GM12872 (cell line): ENCODE data around the gene MRPS6.

Source experiments
- CTCF ChIP-seq: IDR thresholded peaks from 3 replicates; pipeline ENCODE4 v1.5.1; 2011; ENCODE audit warnings: low read depth, mild to moderate bottlenecking, low read length, moderate library complexity; ENCODE audit not compliant: insufficient read depth

MRPS6 gene

GRCh38 chr21:34133392-34133791, 60.0 kb downstream of the MRPS6 start:
- TF ChIP-seq CTCF: no peak

DNA sequence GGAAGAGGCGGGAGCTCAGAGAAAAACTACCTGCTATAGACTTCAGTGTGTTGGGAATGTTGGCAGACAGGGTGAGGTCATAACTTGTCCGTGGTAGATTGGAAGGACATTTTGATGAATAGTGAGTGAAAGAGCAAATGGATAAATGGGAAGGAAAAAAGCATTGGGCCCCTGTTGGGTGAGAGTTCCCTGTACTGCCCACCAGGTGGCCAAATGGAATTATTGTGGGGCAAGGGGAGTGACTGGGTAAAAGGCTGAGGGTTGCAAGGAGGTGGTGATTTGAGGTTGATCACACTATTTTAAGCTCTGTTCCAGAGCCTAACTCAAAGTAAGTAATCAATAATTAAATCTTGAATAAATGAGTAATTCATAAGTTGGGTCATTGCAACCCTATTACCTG, 60.4 kb downstream of the MRPS6 start:
- TF ChIP-seq CTCF: peak; percentile 40; the same call in 2 of the 3 replicates

DNA sequence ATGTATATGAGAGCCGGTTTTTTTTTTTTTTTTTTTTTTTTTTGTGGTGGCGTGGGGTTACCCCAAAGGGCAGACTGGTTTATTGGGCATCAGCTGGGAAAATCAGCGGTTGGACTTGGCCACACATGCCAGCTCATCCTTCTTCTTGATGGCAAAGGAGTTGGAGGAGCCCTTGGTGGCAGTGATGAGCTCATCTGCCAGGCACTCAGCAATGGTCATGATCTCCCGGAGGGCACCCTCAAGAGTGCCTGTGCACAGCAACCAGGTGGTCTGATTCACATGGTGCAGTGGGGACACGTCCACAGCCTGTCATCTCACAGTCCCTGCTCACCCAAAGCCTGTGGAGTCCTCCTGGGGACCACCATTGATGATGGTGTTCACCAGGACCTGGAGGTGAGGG, 62.0 kb downstream of the MRPS6 start:
- no peak for TF ChIP-seq CTCF

GRCh38 chr21:34141373-34141772, 68.0 kb downstream of the MRPS6 start:
- no peak for TF ChIP-seq CTCF

GRCh38 chr21:34143685-34144182, 70.4 kb downstream of the MRPS6 start:
- TF ChIP-seq CTCF: no peak

DNA sequence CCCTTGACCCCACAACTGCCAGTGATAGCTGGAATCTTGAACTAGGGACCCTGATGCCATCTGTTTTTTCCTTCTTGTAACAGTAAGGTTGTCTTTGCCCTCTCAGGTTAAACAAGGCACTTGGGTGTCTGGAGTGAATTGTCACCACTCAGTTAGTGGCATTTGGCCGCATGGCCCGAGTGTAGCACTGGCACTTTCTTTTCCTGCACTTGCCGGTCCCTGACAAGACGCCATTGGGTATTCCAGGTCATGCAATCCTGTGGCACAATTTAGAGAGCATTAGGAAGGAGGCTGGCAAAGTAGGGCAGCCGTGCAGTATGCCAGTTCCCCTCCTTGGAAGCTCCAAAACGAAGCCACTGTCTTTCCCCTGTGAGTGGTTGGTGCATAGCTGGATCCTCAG, 70.8 kb downstream of the MRPS6 start:
- no peak for TF ChIP-seq CTCF

DNA sequence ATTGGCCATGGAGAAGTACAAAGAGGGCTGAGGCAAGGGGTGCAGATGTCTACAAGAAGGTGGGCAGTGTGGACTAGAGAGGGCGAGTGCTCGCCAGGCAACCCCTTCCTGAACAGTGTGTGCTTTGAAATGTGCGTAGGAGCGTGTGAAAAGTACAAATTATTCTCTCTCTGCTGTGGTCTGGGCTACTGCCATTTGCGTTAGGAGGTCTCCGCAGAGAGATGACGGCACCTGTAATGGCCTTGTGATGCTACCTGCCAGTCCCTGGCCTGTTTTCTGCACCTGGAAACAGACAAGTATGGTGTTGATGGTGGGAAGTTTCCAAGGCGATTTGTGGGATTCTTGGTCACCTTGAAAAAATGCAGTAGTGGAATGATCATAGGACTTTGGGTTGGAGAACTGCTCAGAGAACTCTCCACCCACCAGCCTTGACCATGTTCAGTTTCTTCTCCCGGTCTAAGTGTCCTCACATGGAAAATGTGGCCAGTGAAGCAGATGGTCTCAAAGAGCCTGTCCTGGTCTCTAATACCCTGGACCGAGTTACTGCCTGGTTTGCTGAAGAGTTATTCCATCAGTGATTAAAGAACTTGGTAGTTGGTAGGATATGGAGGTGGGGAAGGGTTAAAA, 74.5 kb downstream of the MRPS6 start:
- no peak for TF ChIP-seq CTCF
